HL-60 (cell line): ENCODE data around the gene GALNT12.

ENCODE experiments used
- DNase-seq, 2 experiments: peaks; one replicate each; pipeline ENCODE4 v3.0.0-alpha.2; 2010 to 2020; ENCODE audit warnings: low read depth in 1 of 2, low spot score in 1 of 2
- H3K27ac ChIP-seq: fragments of 250-450 bp; sonication (Bioruptor Pico); replicated peaks from 2 replicates; pipeline ENCODE4 v1.5.1; 2020; ENCODE audit warnings: mild to moderate bottlenecking, moderate library complexity
- H3K27me3 ChIP-seq: fragments of 250-450 bp; sonication (Bioruptor Pico); 2 replicates; pipeline ENCODE4 v1.5.1; 2021; ENCODE audit warnings: mild to moderate bottlenecking, moderate library complexity; ENCODE audit not compliant: insufficient read depth, poor library complexity, severe bottlenecking
- H3K4me3 ChIP-seq: replicated peaks from 2 replicates; pipeline ENCODE4 v1.5.1; 2011; ENCODE audit warnings: mild to moderate bottlenecking, control low read depth, low read length; ENCODE audit not compliant: insufficient read depth
- GABPA ChIP-seq: IDR thresholded peaks from 2 replicates; pipeline ENCODE4 v1.6.1; 2012; ENCODE audit warnings: low read depth
- POLR2AphosphoS5 ChIP-seq: IDR thresholded peaks from 2 replicates; pipeline ENCODE4 v1.6.1; 2012; ENCODE audit warnings: low read depth
- SPI1 ChIP-seq: IDR thresholded peaks from 2 replicates; pipeline ENCODE4 v1.6.1; 2012; ENCODE audit warnings: low read depth, mild to moderate bottlenecking, borderline replicate concordance
- TF ChIP-seq, protein P1 (sequence below): IDR thresholded peaks from one replicate; pipeline ENCODE4 v1.5.1; 2011; ENCODE audit warnings: low read length, control low read depth, inconsistent platforms; ENCODE audit not compliant: insufficient read depth
- TF ChIP-seq, protein P2 (sequence below): IDR thresholded peaks from 2 replicates; pipeline ENCODE4 v1.6.1; 2012; ENCODE audit warnings: low read depth; ENCODE audit not compliant: insufficient replicate concordance

The GALNT12 gene

DNA sequence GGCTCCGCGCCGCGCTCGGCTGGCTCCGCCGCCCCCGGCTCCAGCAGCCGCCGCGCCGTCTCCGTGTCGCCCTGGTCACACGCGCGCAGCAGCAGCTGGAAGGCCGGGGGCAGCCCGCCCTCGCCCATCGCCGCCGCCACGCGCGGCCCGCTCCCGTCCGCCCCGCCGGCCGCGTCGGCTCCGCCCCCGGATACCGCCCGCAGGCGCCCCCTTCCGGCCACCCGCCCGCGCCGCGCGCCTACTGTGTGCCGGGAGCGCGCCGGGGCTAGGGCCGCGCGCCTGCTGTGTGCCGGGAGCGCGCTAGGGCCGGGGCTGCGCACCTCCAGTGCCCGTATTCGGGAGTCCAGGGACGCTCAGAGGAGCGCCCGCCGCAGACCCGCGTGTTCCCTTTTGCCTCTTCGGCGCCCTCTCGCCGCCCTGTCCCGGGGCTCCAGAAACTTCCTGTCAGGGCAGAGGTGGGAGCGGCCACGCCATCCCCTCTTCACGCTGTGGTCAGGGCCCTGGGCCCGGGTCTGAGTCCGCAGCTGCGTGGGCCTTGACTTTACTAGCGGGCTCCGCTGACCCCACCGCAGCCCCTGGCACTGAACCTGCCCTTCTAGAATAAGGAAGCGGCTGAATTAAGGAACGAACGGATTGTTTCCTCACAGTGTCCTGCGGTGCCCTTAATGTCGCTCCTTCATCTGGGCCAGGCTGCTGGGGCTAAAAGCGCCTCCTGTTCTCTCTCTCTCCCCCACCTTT, 10.9 kb upstream of the GALNT12 start, which contains the start of gene ANKS6:
TSS of gene ANKS6 (minus strand) at position 192 of the 738 bp plus-strand sequence. CDS start at position 128, 64 bp downstream.
- TF ChIP-seq SPI1: peak; percentile 67
- TF ChIP-seq POLR2AphosphoS5: peak; percentile 15; the same call in 1 of the 2 replicates
- TF ChIP-seq GABPA: no peak
- TF ChIP-seq, protein P1, sequence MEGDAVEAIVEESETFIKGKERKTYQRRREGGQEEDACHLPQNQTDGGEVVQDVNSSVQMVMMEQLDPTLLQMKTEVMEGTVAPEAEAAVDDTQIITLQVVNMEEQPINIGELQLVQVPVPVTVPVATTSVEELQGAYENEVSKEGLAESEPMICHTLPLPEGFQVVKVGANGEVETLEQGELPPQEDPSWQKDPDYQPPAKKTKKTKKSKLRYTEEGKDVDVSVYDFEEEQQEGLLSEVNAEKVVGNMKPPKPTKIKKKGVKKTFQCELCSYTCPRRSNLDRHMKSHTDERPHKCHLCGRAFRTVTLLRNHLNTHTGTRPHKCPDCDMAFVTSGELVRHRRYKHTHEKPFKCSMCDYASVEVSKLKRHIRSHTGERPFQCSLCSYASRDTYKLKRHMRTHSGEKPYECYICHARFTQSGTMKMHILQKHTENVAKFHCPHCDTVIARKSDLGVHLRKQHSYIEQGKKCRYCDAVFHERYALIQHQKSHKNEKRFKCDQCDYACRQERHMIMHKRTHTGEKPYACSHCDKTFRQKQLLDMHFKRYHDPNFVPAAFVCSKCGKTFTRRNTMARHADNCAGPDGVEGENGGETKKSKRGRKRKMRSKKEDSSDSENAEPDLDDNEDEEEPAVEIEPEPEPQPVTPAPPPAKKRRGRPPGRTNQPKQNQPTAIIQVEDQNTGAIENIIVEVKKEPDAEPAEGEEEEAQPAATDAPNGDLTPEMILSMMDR: no peak
- TF ChIP-seq, protein P2, sequence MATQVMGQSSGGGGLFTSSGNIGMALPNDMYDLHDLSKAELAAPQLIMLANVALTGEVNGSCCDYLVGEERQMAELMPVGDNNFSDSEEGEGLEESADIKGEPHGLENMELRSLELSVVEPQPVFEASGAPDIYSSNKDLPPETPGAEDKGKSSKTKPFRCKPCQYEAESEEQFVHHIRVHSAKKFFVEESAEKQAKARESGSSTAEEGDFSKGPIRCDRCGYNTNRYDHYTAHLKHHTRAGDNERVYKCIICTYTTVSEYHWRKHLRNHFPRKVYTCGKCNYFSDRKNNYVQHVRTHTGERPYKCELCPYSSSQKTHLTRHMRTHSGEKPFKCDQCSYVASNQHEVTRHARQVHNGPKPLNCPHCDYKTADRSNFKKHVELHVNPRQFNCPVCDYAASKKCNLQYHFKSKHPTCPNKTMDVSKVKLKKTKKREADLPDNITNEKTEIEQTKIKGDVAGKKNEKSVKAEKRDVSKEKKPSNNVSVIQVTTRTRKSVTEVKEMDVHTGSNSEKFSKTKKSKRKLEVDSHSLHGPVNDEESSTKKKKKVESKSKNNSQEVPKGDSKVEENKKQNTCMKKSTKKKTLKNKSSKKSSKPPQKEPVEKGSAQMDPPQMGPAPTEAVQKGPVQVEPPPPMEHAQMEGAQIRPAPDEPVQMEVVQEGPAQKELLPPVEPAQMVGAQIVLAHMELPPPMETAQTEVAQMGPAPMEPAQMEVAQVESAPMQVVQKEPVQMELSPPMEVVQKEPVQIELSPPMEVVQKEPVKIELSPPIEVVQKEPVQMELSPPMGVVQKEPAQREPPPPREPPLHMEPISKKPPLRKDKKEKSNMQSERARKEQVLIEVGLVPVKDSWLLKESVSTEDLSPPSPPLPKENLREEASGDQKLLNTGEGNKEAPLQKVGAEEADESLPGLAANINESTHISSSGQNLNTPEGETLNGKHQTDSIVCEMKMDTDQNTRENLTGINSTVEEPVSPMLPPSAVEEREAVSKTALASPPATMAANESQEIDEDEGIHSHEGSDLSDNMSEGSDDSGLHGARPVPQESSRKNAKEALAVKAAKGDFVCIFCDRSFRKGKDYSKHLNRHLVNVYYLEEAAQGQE: no peak
- Histone ChIP-seq H3K4me3 (peak within 1 kb of the TSS; percentile 62), H3K27ac (peak within 1 kb of the TSS; percentile 51), H3K27me3 (peaks cover 5% of the 10 kb centered on the region)
- DNase-seq: peak; percentile 61 to 62

DNA sequence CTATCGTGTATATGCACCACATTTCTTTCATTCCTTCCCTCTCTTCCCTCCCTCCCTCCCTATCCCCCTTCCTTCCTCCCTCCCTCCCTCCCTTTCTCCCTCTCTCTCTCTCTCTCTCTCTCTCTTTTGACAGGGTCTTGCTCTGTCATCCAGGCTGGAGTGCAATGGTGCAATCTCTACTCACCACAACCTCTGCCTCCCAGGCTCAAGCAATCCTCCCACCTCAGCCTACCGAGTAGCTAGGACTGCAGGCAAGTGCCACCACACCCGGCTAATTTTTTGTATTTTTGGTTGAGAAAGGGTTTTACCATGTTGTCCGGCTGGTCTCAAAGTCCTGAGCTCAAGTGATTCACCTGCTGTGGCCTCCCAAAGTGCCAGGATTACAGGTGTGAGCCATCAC, 10.0 kb upstream of the GALNT12 start:
- Histone ChIP-seq H3K27me3 (peaks cover 5% of the 10 kb centered on the region), H3K27ac (no peak overlapping the region), H3K4me3 (no peak overlapping the region)
- DNase-seq: no peak
- TF ChIP-seq POLR2AphosphoS5: no peak
- TF ChIP-seq, protein P1: no peak
- no peak for TF ChIP-seq GABPA
- no peak for TF ChIP-seq SPI1
- TF ChIP-seq, protein P2: no peak

DNA sequence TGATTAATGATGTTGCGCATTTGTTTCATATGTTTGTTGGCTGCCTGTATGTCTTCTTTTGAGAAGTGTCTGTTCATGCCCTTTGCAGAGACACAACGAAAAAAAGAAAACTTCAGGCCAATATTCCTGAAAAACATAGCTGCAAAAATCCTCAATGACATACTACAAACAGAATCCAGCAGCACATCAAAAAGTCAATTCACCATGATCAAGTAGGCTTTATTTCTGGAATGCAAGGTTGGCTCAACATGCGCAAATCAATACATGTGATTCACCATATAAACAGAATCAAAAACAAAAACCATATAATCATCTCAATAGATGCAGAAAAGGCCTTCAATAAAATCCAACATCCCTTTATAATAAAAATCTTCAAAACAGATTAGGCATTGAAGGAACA, 9.2 kb upstream of the GALNT12 start:
- no peak for TF ChIP-seq SPI1
- TF ChIP-seq GABPA: no peak
- TF ChIP-seq, protein P2: no peak
- TF ChIP-seq, protein P1: no peak
- TF ChIP-seq POLR2AphosphoS5: no peak
- Histone ChIP-seq H3K27ac (no peak overlapping the region), H3K27me3 (peaks cover 10% of the 10 kb centered on the region), H3K4me3 (no peak overlapping the region)
- no peak for DNase-seq
